Lower lobe of right lung (tissue), 2 donors: Measurements from ENCODE around the gene TUBGCP2. TPM values are rescaled to one million over a fixed set of nuclear protein-coding genes. Genes with fewer than 3 reads are reported as not detected.

Source experiments
- ATAC-seq, 2 donors: fragments of 200-7000 bp; cut with Tn5 transposase; one replicate each; pipeline ENCODE4 v1.9.1; 2020 to 2022; ENCODE audit warnings: mild to moderate bottlenecking in 2 of 2, moderate library complexity in 2 of 2
- DNase-seq: peaks from one replicate; pipeline ENCODE4 v3.0.0-alpha.2; 2020
- H3K27ac ChIP-seq: fragments of 200-600 bp; one replicate; pipeline ENCODE4 v1.8.0; 2022
- H3K27me3 ChIP-seq: fragments of 200-600 bp; one replicate; pipeline ENCODE4 v1.8.0; 2022; ENCODE audit warnings: low read depth
- H3K36me3 ChIP-seq: fragments of 200-600 bp; one replicate; pipeline ENCODE4 v1.8.0; 2022; ENCODE audit warnings: mild to moderate bottlenecking
- H3K4me1 ChIP-seq: fragments of 200-600 bp; one replicate; pipeline ENCODE4 v1.8.0; 2022
- H3K4me3 ChIP-seq: fragments of 200-600 bp; one replicate; pipeline ENCODE4 v1.8.0; 2022; ENCODE audit warnings: mild to moderate bottlenecking
- H3K9me3 ChIP-seq: fragments of 200-600 bp; one replicate; pipeline ENCODE4 v1.8.0; 2022
- CTCF ChIP-seq: fragments of 200-600 bp; IDR thresholded peaks from one replicate; pipeline ENCODE4 v1.8.0; 2022; ENCODE audit warnings: antibody characterized with exemption, mild to moderate bottlenecking
- intact Hi-C: fragments of 100-400 bp; cut with DNase I; formaldehyde crosslinking; loops from one replicate; pipeline ENCODE4 v1.11.0; 2022
- total RNA-seq: library from RNA; stranded (reverse); fragmentation: NEBNext Ultra II Directional; extraction: Animal tissue kit (Norgen Biotek cat#: 25700); gene quantifications from one replicate; pipeline ENCODE4 v1.2.1, GENCODE V29; 2021
- donor health status: DM: no; HTN: yes; CAD: no; lungs with severe emphysema.

Gene TUBGCP2
- total RNA-seq, 1 donor from 2014 or later: 54.5 TPM

- Histone ChIP-seq H3K9me3 (no peaks in the 10 kb centered on the region), H3K36me3 (no peaks in the 10 kb centered on the region), H3K4me1 (no peaks in the 10 kb centered on the region), H3K4me3 (no peak overlapping the region), H3K27ac (no peak overlapping the region), H3K27me3 (peaks cover 9% of the 10 kb centered on the region)
- no peak for ATAC-seq
- TF ChIP-seq CTCF: no peak
- DNase-seq: no peak
- intact Hi-C loops: no loop called here
These were observed 58.5 kb downstream of the TUBGCP2 start for GRCh38 chr10:133249975-133250754.

GRCh38 chr10:133249094-133249780 lies 59.4 kb downstream of the TUBGCP2 start:
- ATAC-seq: no peak
- Histone ChIP-seq H3K27me3 (peaks cover 16% of the 10 kb centered on the region), H3K9me3 (no peaks in the 10 kb centered on the region), H3K4me1 (no peaks in the 10 kb centered on the region), H3K27ac (no peak overlapping the region), H3K4me3 (no peak overlapping the region), H3K36me3 (no peaks in the 10 kb centered on the region)
- intact Hi-C loops: no loop called here
- DNase-seq: no peak
- TF ChIP-seq CTCF: no peak

- ATAC-seq (no peak), DNase-seq (no peak)
- Histone ChIP-seq H3K9me3 (no peaks in the 10 kb centered on the region), H3K27ac (no peak overlapping the region), H3K27me3 (peaks cover 23% of the 10 kb centered on the region), H3K4me1 (no peaks in the 10 kb centered on the region), H3K4me3 (no peak overlapping the region), H3K36me3 (no peaks in the 10 kb centered on the region)
- intact Hi-C loops: no loop called here
- no peak for TF ChIP-seq CTCF
These were observed 60.3 kb downstream of the TUBGCP2 start for GRCh38 chr10:133248334-133248715.

- Histone ChIP-seq H3K27ac (no peak overlapping the region), H3K4me3 (no peak overlapping the region), H3K36me3 (no peaks in the 10 kb centered on the region), H3K27me3 (peaks cover 25% of the 10 kb centered on the region), H3K9me3 (no peaks in the 10 kb centered on the region), H3K4me1 (no peaks in the 10 kb centered on the region)
- ATAC-seq: no peak
- TF ChIP-seq CTCF: no peak
- intact Hi-C loops: no loop called here
- DNase-seq: no peak
These were observed 60.9 kb downstream of the TUBGCP2 start for GRCh38 chr10:133247681-133248333.

GRCh38 chr10:133246236-133246626 lies 62.4 kb downstream of the TUBGCP2 start:
- DNase-seq: no peak
- Histone ChIP-seq H3K9me3 (no peaks in the 10 kb centered on the region), H3K4me3 (no peak overlapping the region), H3K27ac (no peak overlapping the region), H3K27me3 (peaks cover 38% of the 10 kb centered on the region), H3K36me3 (no peaks in the 10 kb centered on the region), H3K4me1 (peaks cover 8% of the 10 kb centered on the region)
- no peak for TF ChIP-seq CTCF
- ATAC-seq: no peak
- intact Hi-C loops: no loop called here
